RWPE2 (cell line): ENCODE results near the gene RETREG1.
"Not testable (repeated sequence)": the region's sequence is repeated elsewhere in the genome, so short reads cannot be mapped to it uniquely, and the experiment has no call there.

ENCODE experiments used
- ATAC-seq: fragments of 200-7000 bp; cut with Tn5 transposase; 3 replicates; pipeline ENCODE4 v1.9.1; 2021; ENCODE audit warnings: low read depth
- DNase-seq: peaks from one replicate; pipeline ENCODE4 v3.0.0-alpha.2; 2020; ENCODE audit warnings: low spot score
- H3K27ac ChIP-seq: fragments of 450-650 bp; 2 replicates; pipeline ENCODE4 v1.5.1; 2017; ENCODE audit warnings: mild to moderate bottlenecking; ENCODE audit not compliant: poor library complexity, severe bottlenecking
- H3K27me3 ChIP-seq: fragments of 250-450 bp; sonication (Bioruptor Pico); 2 replicates; pipeline ENCODE4 v1.5.1; 2021; ENCODE audit warnings: mild to moderate bottlenecking, moderate library complexity; ENCODE audit not compliant: insufficient read depth, poor library complexity, severe bottlenecking
- H3K36me3 ChIP-seq: fragments of 250-450 bp; sonication (Bioruptor Pico); 2 replicates; pipeline ENCODE4 v1.5.1; 2020; ENCODE audit warnings: low read depth, mild to moderate bottlenecking, moderate library complexity
- H3K4me1 ChIP-seq: fragments of 250-450 bp; sonication (Bioruptor Pico); 2 replicates; pipeline ENCODE4 v1.5.1; 2021; ENCODE audit warnings: mild to moderate bottlenecking, moderate library complexity; ENCODE audit not compliant: insufficient read depth, poor library complexity, severe bottlenecking
- H3K4me3 ChIP-seq: fragments of 250-450 bp; sonication (Bioruptor Pico); 2 replicates; pipeline ENCODE4 v1.5.1; 2021; ENCODE audit warnings: mild to moderate bottlenecking, moderate library complexity; ENCODE audit not compliant: severe bottlenecking
- H3K9me3 ChIP-seq: fragments of 250-450 bp; sonication (Bioruptor Pico); 2 replicates; pipeline ENCODE4 v1.5.1; 2021; ENCODE audit warnings: mild to moderate bottlenecking, moderate library complexity; ENCODE audit not compliant: severe bottlenecking
- CTCF ChIP-seq: fragments of 450-650 bp; IDR thresholded peaks from one replicate; pipeline ENCODE4 v1.5.1; 2017; ENCODE audit warnings: mild to moderate bottlenecking, moderate library complexity; ENCODE audit not compliant: poor library complexity, severe bottlenecking

The RETREG1 gene

GRCh38 chr5:16480144-16480543 lies 136.7 kb downstream of the RETREG1 start:
- peaks cover 34% of the 10 kb centered on the region for H3K4me1 ChIP-seq
- H3K27ac ChIP-seq = no peak overlapping the region
- H3K4me3 ChIP-seq = no peak overlapping the region
- no peaks in the 10 kb centered on the region for H3K27me3 ChIP-seq
- no peak for DNase-seq
- no peak for ATAC-seq
- H3K36me3 ChIP-seq = no peaks in the 10 kb centered on the region
- H3K9me3 ChIP-seq = no peaks in the 10 kb centered on the region
- no peak for TF ChIP-seq CTCF

GRCh38 chr5:16477541-16477940 lies 139.3 kb downstream of the RETREG1 start:
- no peaks in the 10 kb centered on the region for H3K27me3 ChIP-seq
- H3K4me1 ChIP-seq = peaks cover 12% of the 10 kb centered on the region
- TF ChIP-seq CTCF = no peak
- ATAC-seq (no peak), DNase-seq (no peak)
- no peak overlapping the region for H3K27ac ChIP-seq
- H3K36me3 ChIP-seq = no peaks in the 10 kb centered on the region
- no peak overlapping the region for H3K4me3 ChIP-seq
- H3K9me3 ChIP-seq = no peaks in the 10 kb centered on the region

- DNase-seq, H3K27ac ChIP-seq, ATAC-seq, H3K36me3 ChIP-seq, H3K4me3 ChIP-seq, H3K9me3 ChIP-seq, H3K27me3 ChIP-seq: not testable (repeated sequence)
- peaks cover 10% of the 10 kb centered on the region for H3K4me1 ChIP-seq
Observed at GRCh38 chr5:16476417-16476816, 140.4 kb downstream of the RETREG1 start.

- H3K4me3 ChIP-seq = no peak overlapping the region
- H3K4me1 ChIP-seq = peaks cover 12% of the 10 kb centered on the region
- H3K9me3 ChIP-seq = no peaks in the 10 kb centered on the region
- no peaks in the 10 kb centered on the region for H3K27me3 ChIP-seq
- peaks cover 3% of the 10 kb centered on the region; the same call in 1 of the 2 replicates for H3K36me3 ChIP-seq
- ATAC-seq (no peak), DNase-seq (no peak)
- H3K27ac ChIP-seq = no peak overlapping the region
- TF ChIP-seq CTCF = no peak
Observed at GRCh38 chr5:16471387-16471786, 145.4 kb downstream of the RETREG1 start.

GRCh38 chr5:16467363-16468219 lies 149.2 kb downstream of the RETREG1 start:
- no peak overlapping the region for H3K4me3 ChIP-seq
- DNase-seq = no peak
- no peak for TF ChIP-seq CTCF
- peak; percentile 75 for ATAC-seq
- peak overlapping the region; percentile 71 for H3K27ac ChIP-seq
- H3K27me3 ChIP-seq = no peaks in the 10 kb centered on the region
- no peaks in the 10 kb centered on the region for H3K9me3 ChIP-seq
- peaks cover 19% of the 10 kb centered on the region for H3K4me1 ChIP-seq
- H3K36me3 ChIP-seq = peaks cover 18% of the 10 kb centered on the region
